Transverse colon (tissue), 4 donors: ENCODE data around the gene NRIP2.

Experiments used
- CTCF ChIP-seq, 5 experiments: fragments of 200-600 bp in 3 of 5; fragments of 450-650 bp in 2 of 5; sonication (generic) in 3 of 5; IDR thresholded peaks; 1 replicate in 2 of 5; 2 replicates in 3 of 5; pipeline ENCODE4 v1.5.1; 2016 to 2017; ENCODE audit warnings: antibody characterized with exemption in 5 of 5, inconsistent platforms in 3 of 5, mild to moderate bottlenecking in 2 of 5, moderate library complexity in 1 of 5
- POLR2A ChIP-seq: fragments of 450-650 bp; IDR thresholded peaks from one replicate; pipeline ENCODE4 v1.6.1; 2016; ENCODE audit warnings: antibody characterized with exemption, mild to moderate bottlenecking, moderate library complexity
- POLR2AphosphoS5 ChIP-seq, 3 donors: sonication (generic); formaldehyde crosslinking; IDR thresholded peaks; one replicate each; pipeline ENCODE4 v1.6.1; 2016; ENCODE audit warnings: antibody characterized with exemption in 3 of 3

- TF ChIP-seq CTCF (IDR thresholded peaks at IDR 0.05), result no peak
- TF ChIP-seq POLR2A, result no peak
- TF ChIP-seq POLR2AphosphoS5 (IDR thresholded peaks at IDR 0.05), result no peak
Observed at GRCh38 chr12:2858334-2858733, 23.5 kb upstream of the NRIP2 start.
